Ovary (tissue), 3 donors: Measurements from ENCODE around the gene OR52W1.

ENCODE experiments used
- CTCF ChIP-seq, 3 donors: fragments of 450-650 bp in 2 of 3; fragments of 200-600 bp in 1 of 3; IDR thresholded peaks; one replicate each; pipeline versions ENCODE4 v1.5.1 to v1.8.0; 2016 to 2022; ENCODE audit warnings: antibody characterized with exemption in 3 of 3, mild to moderate bottlenecking in 1 of 3
- EP300 ChIP-seq: sonication (generic); formaldehyde crosslinking; IDR thresholded peaks from one replicate; pipeline ENCODE4 v1.6.1; 2017; ENCODE audit warnings: antibody characterized with exemption
- POLR2A ChIP-seq: fragments of 450-650 bp; IDR thresholded peaks from one replicate; pipeline ENCODE4 v1.6.1; 2017; ENCODE audit warnings: antibody characterized with exemption, mild to moderate bottlenecking, moderate library complexity
- donor health status: DM: no; HTN: no; CAD: no.

GRCh38 chr11:6204706-6205105 is 5.7 kb downstream of the OR52W1 start:
- TF ChIP-seq POLR2A (no peak), EP300 (no peak), CTCF (IDR thresholded peaks at IDR 0.05) (no peak)
